ENCODE data around the gene EVI5.
A peak's percentile ranks its signal among the peaks of the same experiment; 100 is the strongest.
"Not testable (repeated sequence)": the region's sequence is repeated elsewhere in the genome, so short reads cannot be mapped to it uniquely, and the experiment has no call there.

Gene EVI5

DNA sequence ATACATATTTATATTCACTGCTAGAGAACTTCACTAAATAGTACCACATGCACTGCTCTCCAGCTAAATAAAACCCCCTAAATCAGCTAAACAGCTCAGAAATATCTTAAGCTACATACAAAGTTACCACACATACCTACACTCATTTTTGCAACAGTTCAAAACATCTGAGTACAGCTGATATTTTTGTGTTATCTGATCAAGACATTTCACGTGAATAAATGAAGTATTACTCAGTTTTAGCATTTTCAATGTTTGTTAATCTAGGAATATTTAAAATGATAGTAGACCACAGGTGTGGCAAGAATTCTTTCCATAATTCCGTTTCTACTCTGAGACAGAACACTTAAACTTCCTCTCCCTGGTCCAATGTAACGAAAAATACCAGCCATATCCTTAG is 20.8 kb downstream of the EVI5 start:
- FAIRE-seq = no peak
- TF ChIP-seq POLR2AphosphoS5 (IDR thresholded peaks at IDR 0.05; ENCODE audit: low read depth, low read length) (no peak), POLR2A (IDR thresholded peaks at IDR 0.05; ENCODE audit: low read depth, low read length) (no peak), TAF1 (IDR thresholded peaks at IDR 0.05; ENCODE audit: borderline replicate concordance, low read depth, low read length) (no peak)
- no peak for DNase-seq (ENCODE audit: insufficient read length)

DNA sequence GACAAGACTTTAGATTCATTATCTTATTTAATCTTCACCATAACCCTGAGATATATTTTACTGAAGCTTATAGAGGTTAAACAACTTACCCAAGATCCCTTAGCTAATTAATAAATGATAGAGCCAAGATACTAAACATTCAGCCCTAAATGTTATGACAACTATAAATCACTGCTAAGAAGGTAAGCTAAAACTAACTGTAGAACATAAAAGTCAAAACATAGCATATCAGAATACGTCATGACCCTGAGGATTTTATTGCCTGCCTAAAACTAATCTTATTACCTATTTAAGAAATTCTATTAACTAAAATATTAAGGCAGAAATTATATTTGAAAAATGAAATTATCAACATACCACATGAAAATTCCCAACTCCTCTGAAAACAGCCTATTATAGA is 22.6 kb downstream of the EVI5 start:
- DNase-seq (ENCODE audit: insufficient read length) (no peak), FAIRE-seq (no peak)
- TF ChIP-seq TAF1 (IDR thresholded peaks at IDR 0.05; ENCODE audit: borderline replicate concordance, low read depth, low read length) (no peak), POLR2A (IDR thresholded peaks at IDR 0.05; ENCODE audit: low read depth, low read length) (no peak), POLR2AphosphoS5 (IDR thresholded peaks at IDR 0.05; ENCODE audit: low read depth, low read length) (no peak)

DNA sequence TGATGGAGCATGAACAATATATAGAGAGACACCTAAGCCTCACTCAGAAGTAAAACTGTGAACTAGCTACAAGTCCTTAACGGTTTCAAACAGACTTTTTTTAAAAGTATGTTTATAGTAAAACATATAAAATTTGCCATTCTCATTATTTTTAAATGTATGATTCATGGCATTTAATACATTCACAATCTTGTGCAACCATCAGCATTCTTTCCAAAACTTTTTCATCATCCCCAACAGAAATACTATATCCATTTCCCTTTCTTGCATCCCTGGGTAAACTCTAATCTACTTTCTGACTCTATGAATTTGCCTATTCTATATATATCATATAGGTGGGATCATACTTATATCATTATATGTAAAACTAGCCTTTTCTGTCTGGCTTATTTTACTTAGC is 25.5 kb downstream of the EVI5 start:
- DNase-seq (ENCODE audit: insufficient read length) (no peak), FAIRE-seq (no peak)
- TF ChIP-seq TAF1 (IDR thresholded peaks at IDR 0.05; ENCODE audit: borderline replicate concordance, low read depth, low read length) (no peak), POLR2A (IDR thresholded peaks at IDR 0.05; ENCODE audit: low read depth, low read length) (no peak), POLR2AphosphoS5 (IDR thresholded peaks at IDR 0.05; ENCODE audit: low read depth, low read length) (no peak)

DNA sequence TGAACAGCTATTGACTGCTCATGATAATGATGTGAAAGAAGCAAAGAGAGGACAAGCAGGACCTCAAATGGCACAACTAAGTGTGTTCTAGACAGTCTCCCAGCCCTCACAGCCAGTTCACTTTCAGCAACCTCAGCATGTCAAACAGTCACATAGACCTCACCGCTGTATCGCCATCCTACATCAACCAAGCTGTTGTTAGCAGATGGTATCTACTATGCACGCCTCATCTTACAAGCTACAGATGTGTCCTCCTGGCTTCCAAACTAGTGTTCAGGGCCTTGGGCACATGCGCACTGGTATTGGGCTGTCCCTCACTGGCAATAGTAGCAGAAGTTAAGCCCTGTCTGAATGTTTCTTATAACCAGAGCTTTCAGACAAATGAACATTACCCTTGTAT is 28.4 kb downstream of the EVI5 start:
- TF ChIP-seq POLR2AphosphoS5 (IDR thresholded peaks at IDR 0.05; ENCODE audit: low read depth, low read length) = no peak
- no peak for TF ChIP-seq TAF1 (IDR thresholded peaks at IDR 0.05; ENCODE audit: borderline replicate concordance, low read depth, low read length)
- no peak for TF ChIP-seq POLR2A (IDR thresholded peaks at IDR 0.05; ENCODE audit: low read depth, low read length)
- FAIRE-seq (no peak), DNase-seq (ENCODE audit: insufficient read length) (no peak)

DNA sequence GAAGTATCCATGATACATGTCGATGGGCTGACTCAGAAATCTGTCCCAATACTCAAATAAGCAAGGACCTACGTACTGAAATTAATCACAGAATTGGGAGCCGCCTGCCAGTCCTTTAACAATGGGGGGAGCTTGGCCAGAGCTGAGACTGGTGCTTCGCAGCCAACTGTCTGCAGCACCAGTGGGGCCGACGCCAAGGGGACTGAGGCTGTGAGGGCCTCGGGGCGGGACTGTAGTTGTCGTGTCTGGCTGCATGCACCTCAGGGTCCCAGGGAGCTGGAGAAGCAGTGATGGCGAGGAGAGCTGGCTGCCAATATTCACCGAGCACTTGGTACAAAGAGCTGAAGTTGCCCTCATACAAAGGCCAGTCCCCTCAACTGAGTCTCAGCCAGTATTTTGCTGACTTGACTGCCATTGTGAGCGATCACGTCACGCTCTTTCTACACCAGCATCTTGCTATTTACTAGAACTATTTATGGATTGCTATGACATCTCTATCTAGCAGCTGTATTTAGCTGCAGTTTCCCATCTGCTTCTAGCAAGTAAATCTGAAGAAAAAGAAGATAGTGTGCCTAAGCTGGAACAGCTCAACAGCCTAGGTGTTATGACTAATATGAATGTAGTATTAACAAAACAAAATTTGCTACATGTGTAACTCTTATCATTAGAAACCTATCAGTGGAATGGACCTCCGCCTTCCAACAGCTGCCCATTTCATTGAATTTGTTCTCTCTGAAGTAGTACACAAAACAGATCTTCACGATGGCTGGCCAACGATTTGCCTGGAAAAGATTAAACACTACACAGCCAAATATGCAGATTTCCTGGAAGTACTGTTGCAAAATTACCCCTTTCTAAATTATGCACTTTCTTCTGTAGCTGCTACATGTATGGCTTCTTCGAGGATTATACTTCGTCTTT is 29.1 kb downstream of the EVI5 start:
- no peak for FAIRE-seq
- TF ChIP-seq POLR2A (IDR thresholded peaks at IDR 0.05; ENCODE audit: low read depth, low read length) = no peak
- TF ChIP-seq POLR2AphosphoS5 (IDR thresholded peaks at IDR 0.05; ENCODE audit: low read depth, low read length) = no peak
- TF ChIP-seq TAF1 (IDR thresholded peaks at IDR 0.05; ENCODE audit: borderline replicate concordance, low read depth, low read length) = no peak

DNA sequence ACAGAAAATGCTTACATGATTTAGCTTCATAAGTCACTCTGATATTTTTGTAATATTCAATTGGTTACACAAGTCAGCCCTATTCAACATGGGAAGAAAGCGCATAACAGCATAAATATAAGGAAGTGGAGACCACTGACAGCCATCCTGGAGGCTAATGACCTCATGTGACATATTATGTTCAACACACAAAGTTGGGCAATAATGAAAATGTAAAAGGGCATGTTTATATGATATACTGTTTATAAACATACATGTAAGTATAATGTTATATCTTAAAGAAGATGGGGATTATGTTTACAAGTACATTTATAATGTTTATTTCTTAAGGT is 30.2 kb downstream of the EVI5 start:
- FAIRE-seq (no peak), DNase-seq (ENCODE audit: insufficient read length) (no peak)
- TF ChIP-seq POLR2AphosphoS5 (IDR thresholded peaks at IDR 0.05; ENCODE audit: low read depth, low read length) (no peak), TAF1 (IDR thresholded peaks at IDR 0.05; ENCODE audit: borderline replicate concordance, low read depth, low read length) (no peak), POLR2A (IDR thresholded peaks at IDR 0.05; ENCODE audit: low read depth, low read length) (no peak)

More for the DNA sequence above, 29.1 kb downstream of the EVI5 start:
- DNase-seq (ENCODE audit: insufficient read length) = no peak

DNA sequence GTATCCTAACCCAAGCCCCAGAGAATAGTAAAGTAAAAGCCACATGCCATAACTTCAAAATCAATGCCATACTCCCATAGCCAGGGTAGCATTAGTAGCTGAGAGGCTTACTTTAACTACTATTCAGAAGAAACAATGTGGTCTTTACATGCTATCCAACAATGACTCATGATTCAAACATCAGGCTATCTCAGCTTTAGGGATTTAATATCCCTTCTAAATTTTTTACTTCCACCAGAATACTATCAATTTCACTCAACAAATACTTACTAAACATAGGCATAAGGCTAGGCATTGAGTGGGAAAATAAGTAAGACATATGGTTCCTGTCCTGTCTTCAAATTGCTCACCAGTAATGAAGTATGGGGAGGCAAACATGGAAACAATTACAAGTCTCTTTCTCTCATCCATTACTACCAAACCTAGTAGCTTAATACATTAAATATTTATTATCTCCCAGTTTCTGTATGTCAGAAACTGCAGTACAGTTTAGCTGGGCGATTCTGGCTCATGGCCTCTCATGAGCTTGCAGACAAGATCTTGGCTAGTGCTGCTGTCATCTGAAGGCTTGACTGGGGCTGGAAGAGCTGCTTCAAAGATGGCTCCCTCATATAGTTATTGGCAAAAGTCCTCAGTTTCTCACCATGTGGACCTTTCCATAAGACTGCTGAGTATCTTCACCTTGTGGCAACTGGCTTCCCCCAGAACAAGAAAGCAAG is 30.7 kb downstream of the EVI5 start:
- no peak for TF ChIP-seq POLR2AphosphoS5 (IDR thresholded peaks at IDR 0.05; ENCODE audit: low read depth, low read length)
- no peak for TF ChIP-seq TAF1 (IDR thresholded peaks at IDR 0.05; ENCODE audit: borderline replicate concordance, low read depth, low read length)
- TF ChIP-seq POLR2A (IDR thresholded peaks at IDR 0.05; ENCODE audit: low read depth, low read length) = no peak
- no peak for DNase-seq (ENCODE audit: insufficient read length)
- no peak for FAIRE-seq

DNA sequence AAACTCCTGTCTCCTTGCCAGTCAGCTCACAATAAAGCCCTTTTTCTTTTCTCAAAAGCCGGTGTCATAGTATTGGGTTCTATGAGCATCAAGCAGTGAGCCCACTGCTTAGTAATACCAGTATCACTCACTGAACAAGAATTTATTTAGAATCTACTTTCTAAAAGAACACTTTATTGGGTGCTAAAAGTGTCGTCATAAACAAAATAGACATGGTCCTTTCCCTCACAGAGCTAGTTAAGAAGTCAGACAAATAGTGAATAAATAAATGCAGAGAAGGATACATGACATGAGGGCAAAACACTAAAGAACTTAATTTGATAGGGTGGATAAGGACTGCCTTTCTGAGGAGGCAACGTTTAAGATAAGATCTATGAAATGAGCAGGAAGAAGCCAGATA is 32.2 kb downstream of the EVI5 start:
- FAIRE-seq (no peak), DNase-seq (ENCODE audit: insufficient read length) (no peak)
- no peak for TF ChIP-seq TAF1 (IDR thresholded peaks at IDR 0.05; ENCODE audit: borderline replicate concordance, low read depth, low read length)
- no peak for TF ChIP-seq POLR2A (IDR thresholded peaks at IDR 0.05; ENCODE audit: low read depth, low read length)
- no peak for TF ChIP-seq POLR2AphosphoS5 (IDR thresholded peaks at IDR 0.05; ENCODE audit: low read depth, low read length)

DNA sequence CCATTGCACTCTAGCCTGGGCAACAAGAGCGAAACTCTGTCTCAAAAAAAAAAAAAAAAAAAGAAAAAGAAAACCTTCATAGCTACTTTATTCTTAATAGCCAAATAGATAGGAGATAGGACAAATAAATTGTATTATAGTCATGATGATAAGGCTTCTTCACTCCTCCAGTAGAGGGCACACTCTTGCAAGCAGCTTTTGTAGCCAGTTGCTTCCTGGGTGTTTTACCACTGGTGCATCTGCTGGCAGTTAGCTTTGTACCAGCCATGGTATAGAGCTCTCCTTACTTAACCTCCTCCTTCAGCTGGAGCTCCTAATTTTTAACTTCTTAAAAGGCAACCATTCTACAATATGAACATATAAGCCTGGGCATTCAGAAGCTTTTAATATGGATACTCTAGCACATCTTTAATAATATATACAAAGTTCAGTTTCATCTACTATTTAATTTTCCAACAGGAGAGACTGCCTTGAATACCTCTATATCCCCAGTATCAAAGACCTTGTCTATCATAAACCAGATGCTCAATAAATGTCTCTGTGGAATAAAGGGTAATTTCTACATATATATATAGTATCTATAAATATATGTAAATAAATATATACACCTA is 35.8 kb downstream of the EVI5 start:
- no peak for TF ChIP-seq POLR2A (IDR thresholded peaks at IDR 0.05; ENCODE audit: low read depth, low read length)
- no peak for TF ChIP-seq TAF1 (IDR thresholded peaks at IDR 0.05; ENCODE audit: borderline replicate concordance, low read depth, low read length)
- no peak for TF ChIP-seq POLR2AphosphoS5 (IDR thresholded peaks at IDR 0.05; ENCODE audit: low read depth, low read length)
- peak; percentile 50 for FAIRE-seq
- peak; percentile 20 for DNase-seq (ENCODE audit: insufficient read length)

DNA sequence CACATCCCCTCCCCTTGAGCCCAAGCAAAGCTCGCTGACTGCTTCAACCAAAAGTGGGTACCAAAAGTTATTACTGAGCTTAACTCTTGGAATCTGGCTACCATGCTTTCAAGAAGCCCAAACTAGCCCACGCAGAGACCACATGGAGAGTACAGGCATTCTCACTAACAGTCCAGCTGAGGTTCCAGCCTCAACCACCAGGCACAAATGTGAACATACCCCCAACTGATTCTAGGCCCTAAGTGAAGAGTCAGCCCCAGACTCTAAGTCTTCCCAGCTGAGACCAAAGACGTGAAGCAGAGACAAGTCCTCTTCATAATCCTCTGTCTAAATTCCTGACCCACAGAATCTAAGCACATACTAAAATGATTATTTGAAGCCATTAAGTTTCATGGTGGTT is 36.8 kb downstream of the EVI5 start:
- FAIRE-seq (no peak), DNase-seq (ENCODE audit: insufficient read length) (no peak)
- no peak for TF ChIP-seq POLR2A (IDR thresholded peaks at IDR 0.05; ENCODE audit: low read depth, low read length)

DNA sequence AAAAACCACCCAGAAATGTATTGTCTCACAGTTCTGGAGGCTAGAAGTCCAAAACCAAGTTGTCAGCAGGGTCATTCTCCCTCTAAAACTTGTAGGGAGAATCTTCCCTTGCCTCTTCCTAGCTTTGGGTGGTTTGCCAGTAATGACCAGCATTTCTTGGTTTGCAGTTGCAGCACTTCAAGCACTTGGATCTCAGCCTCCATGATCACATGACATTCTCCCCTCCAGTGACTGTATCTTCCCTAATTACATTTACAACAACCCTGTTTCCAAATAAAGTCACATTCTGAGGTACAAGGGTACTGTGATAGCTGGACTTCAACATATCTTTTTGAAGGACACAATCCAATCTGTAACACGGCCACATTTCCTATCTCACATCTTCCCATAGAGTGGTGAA is 37.2 kb downstream of the EVI5 start:
- no peak for DNase-seq (ENCODE audit: insufficient read length)
- TF ChIP-seq POLR2A (IDR thresholded peaks at IDR 0.05; ENCODE audit: low read depth, low read length) (no peak), POLR2AphosphoS5 (IDR thresholded peaks at IDR 0.05; ENCODE audit: low read depth, low read length) (no peak), TAF1 (IDR thresholded peaks at IDR 0.05; ENCODE audit: borderline replicate concordance, low read depth, low read length) (no peak)
- no peak for FAIRE-seq

DNA sequence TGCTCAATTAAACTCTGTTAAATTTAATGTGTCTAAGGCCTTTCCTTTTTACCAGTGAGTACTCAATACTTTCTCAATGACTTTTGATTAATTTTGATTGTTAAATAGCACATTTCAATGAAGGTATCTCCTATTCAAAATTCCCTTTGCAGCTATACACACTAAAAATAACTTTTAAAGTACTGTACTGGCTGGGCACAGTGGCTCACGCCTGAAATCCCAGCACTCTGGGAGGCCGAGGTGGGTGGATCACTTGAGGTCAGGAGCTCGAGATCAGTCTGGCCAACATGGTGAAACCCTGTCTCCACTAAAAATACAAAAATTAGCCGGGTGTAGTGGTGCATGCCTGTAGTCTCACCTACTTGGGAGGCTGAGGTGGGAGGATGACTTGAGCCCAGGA is 38.7 kb downstream of the EVI5 start:
- not testable (repeated sequence) for FAIRE-seq; DNase-seq (ENCODE audit: insufficient read length)
